ENCODE measurements around the gene CPLX3.

CPLX3 gene

DNA sequence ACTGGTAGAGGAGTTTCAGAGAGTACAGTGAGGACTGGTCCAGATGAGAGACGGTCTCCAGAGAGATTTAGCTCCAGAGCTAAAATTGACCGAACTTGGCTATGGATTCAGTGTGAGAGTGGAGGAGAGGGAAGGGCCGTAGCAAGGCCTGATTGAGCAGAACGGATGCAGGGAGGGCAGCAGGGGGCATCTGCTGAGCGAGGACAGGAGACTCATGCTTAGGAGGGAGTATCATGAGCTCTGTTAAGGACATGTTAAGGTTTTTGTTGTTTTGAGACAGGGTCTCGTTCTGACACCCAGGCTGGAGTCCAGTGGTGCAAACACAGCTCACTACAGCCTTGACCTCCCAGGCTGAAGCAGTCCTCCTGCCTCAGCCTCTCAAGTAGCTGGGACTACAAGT is 21.5 kb upstream of the CPLX3 start:
- no peak for DNase-seq

DNA sequence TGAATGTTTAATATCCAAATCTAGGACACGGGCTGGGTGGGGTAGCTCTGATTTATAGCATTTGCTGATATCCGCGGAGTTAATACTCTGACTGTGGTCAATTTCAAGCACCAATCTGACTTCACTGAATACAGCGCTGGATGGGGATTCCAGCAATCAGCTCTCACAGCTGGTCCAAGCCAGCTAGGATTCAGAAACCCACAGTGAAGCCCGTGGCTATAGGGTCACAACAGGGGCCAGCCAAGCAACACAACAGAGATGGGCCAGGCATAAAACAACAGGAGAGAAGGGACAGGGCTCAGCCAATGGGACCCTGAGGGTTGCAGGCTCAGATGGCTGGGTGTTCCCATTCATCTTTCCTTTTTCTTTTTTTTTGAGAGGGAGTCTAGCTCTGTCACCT is 19.1 kb upstream of the CPLX3 start:
- DNase-seq = no peak

DNA sequence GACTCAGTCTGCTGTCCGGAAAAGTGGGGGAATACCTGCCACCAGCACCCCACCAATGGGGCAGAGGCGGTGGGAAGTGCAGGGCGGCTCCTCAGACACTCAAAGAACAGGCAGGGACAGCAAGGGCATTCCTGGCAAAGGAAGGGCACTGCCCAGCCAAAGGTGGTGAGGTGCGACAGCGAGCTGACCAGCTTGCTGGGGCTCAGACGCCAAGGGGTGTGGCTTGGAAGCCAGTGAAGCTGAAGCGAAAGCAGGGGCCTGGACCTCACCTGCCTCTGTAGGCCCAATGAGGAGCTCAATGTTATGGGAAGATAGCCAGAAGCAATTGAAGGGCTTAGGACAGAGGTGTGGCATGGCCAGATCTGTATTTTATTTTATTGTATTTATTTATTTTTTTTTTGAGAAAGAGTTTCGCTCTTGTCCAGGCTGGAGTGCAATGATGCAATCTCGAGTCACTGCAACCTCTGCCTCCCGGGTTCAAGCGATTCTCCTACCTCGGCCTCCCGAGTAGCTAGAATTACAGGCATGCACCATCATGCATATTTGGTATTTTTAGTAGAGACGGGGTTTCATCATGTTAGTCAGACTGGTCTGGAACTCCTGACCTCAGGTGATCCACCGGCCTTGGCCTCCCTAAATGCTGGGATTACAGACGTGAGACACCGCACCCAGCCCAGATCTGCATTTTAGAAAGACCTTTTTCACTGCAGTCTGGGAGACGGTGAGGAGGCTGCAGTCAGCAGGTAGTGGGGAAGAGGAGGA is 18.2 kb upstream of the CPLX3 start:
- no peak for DNase-seq

DNA sequence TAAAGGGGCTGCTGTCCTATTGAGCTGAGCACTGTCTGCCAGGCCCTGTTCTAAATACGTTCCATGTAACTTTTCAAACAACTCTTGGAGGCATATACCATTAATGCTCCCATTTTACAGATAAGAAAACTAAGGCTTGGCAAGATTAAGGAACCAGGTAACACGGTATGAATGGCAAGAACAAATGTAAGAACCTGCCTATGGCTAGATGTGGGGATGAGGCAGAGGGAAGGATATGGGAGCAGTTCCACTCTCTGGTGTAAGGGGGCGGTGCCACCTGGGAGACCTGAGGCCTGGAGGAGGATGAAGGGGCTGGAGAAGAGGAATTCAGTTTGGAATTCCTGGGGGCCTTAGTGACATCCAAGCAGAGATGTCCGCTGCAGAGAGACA is 17.6 kb upstream of the CPLX3 start:
- peak; percentile 76 for DNase-seq

DNA sequence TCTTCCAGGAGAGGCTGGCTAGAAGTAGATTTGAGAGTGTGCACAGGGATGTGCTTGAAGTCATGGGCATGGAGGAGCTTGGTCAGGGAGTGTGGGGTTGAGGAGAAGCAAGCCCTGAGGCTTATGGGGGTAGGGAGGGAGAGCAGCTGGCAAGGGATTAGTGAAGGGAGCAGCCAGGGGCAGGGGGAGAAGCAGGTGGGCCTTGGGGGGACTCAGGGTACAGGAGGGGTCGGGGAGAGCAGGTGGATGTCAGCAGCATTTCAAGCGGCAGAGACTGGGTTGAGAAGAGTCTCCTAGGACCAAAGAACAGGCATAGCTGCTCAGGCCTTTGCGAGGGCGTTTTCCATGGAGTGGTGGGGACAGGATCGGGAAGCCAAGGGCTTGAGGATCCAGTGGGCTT is 17.2 kb upstream of the CPLX3 start:
- peak; percentile 76 for DNase-seq

DNA sequence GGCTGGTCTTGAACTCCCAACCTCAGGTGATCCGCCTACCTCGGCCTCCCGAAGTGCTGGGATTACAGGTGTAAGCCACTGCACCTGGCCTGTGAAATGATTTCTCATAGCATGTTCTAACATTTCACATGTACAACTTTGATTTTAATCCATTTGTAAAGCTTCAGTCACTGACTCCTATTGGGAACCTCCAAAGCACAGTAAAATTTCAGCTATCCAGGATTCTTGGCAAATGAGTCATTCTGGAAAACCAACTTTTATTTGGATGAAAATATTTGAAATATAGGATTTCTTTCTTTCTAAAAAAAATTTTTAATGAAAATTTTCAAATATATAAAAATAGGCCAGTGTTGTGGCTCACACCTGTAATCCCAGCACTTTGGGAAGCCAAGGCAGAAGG is 16.5 kb upstream of the CPLX3 start:
- DNase-seq = no peak

DNA sequence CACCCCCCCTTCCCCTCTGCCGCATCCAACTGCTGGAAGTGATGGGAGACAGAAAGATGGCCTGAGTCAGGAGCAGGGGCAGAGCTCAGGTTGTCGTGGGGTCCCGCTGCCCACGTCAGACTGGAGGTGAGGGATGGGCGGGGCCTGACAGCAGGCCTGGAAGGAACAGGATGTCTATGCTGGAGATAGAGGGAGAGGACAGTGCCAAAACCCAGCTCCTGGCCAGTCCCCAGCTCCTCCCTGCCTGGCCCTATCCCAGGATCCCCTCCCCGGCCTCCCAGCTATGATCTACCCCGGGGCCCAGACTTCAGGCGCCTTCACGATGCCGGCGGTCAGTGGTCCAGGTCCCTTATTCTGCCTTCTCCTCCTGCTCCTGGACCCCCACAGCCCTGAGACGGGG is 13.9 kb upstream of the CPLX3 start, which contains the start of gene LMAN1L:
LMAN1L (plus strand) TSS at position 303 of the 400 bp plus-strand sequence; CDS start at position 323, 20 bp downstream.
- DNase-seq = no peak

DNA sequence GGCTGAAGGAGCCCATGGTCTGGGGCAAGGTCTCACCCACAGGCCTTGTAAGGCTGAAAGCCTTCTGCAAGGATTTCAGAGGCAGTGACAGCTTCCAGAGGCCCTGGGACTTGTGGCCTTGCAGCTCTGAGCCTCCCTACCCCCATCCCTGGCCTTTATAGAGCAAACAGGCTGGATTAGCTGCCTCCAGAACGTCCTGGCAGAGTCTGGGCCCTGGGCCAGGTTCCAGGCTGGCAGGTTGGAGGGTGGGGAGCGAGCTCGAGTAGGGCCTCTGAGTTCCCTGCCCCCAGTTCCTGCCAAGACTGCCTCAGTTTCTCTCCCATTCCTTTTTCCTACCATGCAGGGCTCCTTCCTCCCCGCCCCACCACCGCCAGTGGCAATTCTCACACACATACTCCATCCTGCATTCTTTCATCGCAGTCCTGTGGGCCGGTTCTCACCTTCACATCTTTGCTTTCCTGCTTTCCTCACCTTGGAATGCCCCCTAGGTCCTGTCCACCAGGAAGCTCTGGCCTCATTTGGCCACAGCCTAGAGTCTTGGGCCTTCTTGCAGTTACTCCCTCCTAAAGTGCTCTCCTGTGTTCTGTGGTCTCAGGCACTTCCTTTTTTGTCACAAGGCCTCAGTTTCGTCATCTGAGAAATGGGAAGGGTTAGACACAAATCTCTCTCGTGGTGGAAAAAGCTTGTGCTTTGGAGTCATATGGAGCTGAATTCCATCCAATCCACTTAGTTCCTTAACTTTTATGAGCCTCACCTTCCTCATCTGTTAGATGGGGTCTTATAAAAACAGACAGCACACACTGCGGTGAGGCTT is 11.1 kb upstream of the CPLX3 start:
- DNase-seq = peak; percentile 41

DNA sequence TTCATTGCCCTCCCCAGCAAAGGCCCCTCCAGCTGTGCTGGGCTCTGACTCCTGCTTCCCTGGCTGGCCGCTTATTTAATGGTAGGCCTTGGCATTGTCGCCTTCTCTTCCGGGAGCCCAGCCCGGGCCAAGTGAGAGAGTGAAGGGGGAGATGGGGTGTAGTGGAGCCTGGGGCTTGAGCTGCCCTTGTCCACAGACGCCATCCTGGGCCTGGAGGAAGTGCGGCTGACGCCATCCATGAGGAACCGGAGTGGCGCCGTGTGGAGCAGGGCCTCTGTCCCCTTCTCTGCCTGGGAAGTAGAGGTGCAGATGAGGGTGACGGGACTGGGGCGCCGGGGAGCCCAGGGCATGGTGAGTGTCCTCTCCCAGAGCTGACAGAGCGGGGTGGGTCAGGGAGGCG is 10.5 kb upstream of the CPLX3 start:
- DNase-seq = no peak

DNA sequence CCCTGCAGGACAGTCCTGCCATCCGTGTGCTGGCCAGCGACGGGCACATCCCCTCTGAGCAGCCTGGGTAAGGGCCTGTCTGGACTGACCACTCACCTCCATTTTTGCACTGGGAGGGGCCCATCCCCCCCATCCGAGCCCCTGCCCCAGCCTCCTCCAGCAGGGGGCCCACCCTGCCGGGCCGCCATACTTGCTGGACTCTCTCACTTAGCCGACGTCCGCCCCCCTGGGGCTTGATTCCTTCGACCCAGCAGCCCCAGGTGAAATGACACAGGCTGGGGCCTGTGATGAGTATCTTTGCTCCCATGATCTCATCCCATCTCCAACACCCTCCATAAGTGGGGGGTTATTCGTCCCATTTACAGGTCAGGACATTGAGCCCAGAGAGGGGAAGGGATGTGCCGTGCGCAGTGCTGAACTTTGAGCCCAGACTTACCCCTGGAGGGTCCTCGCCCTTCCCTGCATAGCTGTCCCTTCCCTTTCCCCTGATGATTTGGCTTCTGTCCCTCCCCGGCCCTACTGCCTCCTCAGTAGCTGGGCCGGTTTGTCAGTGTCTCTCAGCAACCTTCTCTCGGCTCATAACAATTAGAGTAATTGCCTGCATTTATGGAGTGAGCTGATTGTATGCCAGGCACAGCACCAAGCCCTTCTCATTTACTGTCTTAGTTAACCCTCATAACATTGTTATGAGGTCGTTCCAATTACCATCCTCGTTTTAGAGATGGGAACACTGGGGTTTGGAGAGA is 9.6 kb upstream of the CPLX3 start:
- DNase-seq = no peak

DNA sequence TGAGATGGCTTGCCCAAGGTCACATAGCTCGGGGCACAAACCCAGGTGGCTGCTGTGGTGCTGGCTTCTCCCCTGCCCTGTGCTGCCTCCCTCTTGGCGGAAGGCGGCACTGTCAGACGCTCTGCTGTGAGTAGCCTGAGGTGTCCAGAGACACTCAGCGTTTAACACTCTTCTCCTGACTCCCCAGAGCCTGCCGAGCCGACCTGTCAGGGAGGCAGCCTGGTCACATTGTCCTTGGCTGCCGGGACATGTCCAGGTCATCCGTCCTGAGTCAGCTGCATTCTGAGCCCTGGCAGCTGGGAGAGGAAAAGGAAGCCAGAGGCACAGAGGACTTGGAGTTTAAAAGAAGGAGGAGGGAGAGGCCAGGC is 9.1 kb upstream of the CPLX3 start:
- peak; percentile 30 for DNase-seq

DNA sequence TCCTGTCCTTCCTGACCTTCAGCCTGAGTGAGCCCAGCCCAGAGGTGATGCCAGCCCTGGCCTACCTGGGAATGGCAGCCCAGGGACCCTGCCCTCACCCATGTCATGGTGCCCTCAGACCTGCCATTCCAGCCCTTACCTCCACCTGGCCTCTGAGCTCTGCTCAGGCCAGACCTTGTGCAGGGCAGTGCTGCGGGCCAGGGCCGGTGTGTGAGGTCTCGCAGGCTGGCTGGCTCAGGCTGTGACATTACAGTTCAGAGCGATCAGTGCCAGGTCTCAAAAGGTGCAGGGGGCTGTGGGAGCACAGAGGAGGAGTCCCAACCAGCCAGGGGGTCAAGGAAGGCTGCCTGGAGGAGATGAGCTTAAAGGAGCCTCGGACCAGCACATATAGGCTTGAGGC is 6.4 kb upstream of the CPLX3 start:
- DNase-seq = no peak

DNA sequence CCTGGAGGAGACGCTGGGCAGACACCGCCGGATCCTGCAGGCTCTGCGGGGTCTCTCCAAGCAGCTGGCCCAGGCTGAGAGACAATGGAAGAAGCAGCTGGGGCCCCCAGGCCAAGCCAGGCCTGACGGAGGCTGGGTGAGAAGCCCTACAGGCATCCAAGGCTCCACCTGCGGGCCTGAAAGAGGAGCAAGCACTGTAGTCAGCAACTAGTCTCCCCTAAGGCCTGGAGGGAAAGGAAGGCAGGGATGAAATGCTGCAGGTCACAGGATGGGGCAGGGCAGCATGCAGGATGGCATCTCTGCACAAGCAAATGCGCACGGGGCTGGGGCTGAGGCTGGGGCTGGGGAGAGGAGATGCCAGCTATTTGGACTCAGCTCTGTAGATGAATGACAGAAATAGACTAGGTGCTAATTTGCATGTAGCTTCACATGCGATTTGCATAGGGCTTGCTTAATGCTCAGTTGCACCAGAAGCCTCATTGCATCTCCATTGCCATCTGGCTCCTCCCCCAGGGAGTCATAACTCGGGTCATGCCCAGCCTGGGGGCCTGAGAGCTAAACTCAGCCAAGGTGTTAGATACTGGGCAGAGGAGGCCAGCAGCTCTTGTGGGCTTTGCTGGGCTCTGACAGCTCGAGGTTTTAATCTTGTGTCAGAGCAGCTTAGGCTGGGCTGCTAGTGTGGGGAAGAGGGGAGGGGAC is 5.2 kb upstream of the CPLX3 start:
- DNase-seq = peak; percentile 95

DNA sequence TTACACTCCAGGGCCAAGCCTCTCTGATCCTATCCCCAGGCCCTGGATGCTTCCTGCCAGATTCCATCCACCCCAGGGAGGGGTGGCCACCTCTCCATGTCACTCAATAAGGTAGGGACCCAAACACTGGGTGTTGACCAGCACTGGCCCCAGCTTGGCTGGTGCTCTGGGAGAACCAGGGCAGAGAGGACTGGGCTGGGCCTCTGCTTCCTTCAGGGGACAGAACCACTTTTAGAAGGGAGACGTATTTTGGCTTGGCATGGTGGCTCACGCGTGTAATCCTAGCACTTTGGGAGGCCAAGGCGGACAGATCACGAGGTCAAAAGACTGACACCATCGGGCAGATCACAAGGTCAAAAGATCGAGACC is 4.7 kb upstream of the CPLX3 start:
- DNase-seq = no peak

DNA sequence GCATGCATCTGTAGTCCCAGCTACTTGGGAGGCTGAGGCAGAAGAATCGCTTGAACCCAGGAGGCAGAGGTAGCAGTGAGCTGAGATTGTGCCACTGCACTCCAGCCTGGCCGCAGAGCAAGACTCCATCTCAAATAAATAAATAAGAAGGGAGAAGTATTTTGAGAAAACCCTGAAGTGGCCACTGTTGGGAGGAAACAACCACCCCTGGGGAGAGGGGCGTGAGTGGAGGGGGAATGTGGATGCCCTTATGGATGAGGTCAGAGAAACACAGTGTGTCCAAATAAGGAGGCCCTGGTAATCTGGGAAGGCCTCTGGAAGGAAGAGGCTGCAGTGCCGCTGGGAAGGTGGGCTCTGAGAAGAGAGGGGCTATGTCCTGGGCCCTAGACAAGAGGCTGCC is 4.2 kb upstream of the CPLX3 start:
- DNase-seq = no peak

DNA sequence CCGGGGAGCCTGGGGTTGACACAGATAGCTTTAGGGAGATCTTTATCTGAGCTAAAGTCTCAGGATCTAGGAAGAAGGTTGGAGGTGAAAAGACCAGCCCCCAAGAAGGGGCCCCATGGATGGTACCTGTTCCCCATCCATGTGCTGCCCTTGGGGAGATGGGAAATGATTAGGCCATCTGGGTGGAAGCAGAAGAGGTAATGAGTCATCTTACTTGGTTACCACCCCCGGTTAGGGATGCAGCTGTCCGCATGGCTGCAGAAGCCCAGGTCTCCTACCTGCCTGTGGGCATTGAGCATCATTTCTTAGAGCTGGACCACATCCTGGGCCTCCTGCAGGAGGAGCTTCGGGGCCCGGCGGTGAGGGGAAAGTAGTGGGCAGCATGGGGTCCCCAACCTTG is 3.1 kb upstream of the CPLX3 start:
- peak; percentile 40 for DNase-seq

DNA sequence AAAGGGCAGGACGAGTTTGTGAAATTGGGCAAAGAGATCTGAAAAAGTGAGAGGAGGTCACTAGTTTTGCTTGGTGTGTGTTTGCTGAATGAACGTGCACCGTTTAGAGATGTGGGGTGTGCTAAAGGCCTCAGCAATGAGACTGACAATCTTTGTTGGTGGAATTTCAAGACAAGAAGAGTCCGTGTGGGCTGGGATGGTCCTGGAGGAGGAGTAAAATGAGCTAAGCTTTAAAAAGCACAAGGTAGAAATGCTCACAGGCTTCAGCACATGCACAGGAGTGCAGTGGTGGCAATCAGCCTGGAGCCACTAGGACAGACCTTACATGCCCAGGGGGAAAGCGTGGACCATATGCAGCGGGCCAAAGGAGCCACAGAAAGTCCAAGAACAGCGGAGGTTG is 1.5 kb upstream of the CPLX3 start:
- DNase-seq = no peak

DNA sequence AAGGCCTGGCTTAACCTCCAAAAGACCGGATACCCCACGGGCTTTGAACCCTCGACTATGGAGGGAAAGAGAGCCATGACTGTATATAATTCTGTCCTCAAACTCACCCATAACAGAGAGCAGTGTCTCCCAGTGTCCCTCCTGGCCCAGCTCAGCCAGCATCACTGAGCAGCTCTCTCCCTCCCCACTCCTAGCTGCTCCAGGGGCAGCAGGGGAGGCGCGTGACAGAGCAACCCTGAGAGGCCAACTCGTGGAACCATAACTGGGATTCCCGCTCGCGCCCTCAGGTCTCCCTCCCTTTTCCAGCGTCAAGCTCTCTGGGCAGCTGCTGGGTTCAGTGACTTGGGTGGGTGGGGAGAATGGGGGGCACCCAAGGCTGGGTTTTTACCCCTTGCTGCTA is 561 bp upstream of the CPLX3 start:
- peak; percentile 49 for DNase-seq

DNA sequence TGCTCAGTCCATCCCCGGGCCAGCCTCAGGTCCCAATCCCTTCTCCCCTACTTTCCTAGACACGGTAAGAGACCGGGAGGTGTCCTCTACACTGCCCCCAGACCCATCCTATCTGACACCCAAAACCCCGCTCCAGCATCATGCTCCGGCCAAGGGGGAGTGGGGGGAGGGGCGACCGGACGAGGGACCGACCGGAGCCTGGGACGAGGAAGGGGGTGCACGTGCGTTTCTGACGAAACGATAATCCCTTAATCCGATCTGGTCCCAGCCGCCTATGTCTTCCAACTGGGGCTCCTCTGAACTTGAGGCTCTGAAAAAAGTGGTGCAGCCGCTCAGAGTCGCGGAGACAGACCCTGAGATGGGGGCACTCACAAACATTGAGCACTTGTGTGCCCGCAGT is 494 bp downstream of the CPLX3 start:
- peak; percentile 92 for DNase-seq

DNA sequence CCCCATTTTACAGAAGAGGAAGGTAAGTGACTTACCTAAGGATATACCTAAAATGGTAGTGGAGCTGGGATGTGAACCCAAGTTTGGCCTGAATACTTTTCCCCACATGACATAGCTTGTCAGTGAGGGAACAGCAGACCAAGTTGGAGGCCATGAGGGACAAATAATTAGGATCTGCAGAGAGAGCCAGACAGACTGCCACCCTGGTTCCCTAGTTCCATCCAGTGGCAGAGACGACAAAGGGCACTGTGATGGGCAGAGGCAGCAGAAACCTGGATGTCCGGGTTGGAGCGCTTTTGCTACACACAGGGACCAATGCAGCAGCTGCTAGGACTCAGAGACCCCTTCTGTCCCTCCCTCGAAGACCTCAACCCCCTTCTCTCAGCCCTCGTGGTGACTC is 1.2 kb downstream of the CPLX3 start:
- peak; percentile 43 for DNase-seq

DNA sequence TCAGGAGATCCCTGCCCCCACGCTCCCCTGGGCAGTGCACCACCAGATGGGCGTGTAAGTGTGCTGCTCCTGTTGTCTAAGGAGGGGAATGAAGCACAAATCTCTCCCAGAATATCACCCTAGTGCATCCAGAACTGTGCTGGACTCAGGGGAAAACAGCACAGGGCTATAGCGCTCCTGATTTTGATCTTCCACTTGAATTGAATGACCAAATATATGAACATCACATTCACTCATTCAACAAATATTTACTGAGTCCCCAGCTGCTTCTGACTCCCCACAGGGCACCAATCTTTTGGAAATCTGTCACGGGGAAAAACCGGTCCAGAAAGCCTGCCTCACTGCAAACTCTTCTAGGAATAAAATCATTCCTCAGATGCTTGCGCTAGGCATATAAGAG is 2.4 kb downstream of the CPLX3 start:
- peak; percentile 79 for DNase-seq

DNA sequence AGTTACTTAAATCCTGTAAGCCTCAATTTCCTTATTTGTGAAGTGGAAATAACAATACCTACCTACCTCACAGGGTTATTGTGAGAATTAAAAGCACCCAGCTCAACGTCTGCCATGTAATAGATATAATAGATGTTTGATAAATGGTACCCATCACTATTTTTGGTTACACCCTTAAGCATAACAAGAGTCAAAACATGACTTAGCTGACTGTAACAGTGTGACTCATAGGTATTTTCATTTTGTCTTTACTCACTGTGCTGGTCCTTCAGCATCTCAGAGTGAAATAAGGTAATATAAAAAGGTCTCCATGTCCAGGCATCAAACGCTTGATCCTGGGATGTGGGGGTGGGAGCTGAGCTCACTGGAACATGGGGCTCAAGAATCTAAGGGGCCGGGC is 3.1 kb downstream of the CPLX3 start:
- DNase-seq = no peak

DNA sequence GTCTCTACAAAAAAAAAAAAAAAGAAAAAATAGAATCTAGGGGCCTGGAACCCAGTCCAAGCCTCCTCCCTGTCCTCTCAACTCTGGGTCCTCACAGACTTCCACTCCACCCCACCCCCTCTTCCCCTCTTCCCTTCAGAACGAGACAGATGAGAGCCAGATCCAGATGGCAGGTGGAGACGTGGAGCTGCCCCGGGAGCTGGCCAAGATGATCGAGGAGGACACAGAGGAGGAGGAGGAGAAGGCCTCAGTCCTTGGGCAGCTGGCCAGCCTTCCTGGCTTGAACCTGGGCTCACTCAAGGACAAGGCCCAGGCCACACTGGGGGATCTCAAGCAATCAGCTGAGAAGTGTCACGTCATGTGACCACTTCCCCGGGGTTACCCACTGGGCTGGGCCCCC is 3.6 kb downstream of the CPLX3 start:
- peak; percentile 37 for DNase-seq
